ENCODE results near the gene SCT.

- TF ChIP-seq CTCF (IDR thresholded peaks at IDR 0.05; ENCODE audit: insufficient read depth, low read length): no peak
- no peak for TF ChIP-seq POLR2AphosphoS5 (IDR thresholded peaks at IDR 0.05; ENCODE audit: low read depth)
- TF ChIP-seq GABPA (IDR thresholded peaks at IDR 0.05; ENCODE audit: low read depth): no peak
Observed at GRCh38 chr11:639332-639955, 12.5 kb upstream of the SCT start.
